ENCODE measurements around the gene XKR8.

DNA sequence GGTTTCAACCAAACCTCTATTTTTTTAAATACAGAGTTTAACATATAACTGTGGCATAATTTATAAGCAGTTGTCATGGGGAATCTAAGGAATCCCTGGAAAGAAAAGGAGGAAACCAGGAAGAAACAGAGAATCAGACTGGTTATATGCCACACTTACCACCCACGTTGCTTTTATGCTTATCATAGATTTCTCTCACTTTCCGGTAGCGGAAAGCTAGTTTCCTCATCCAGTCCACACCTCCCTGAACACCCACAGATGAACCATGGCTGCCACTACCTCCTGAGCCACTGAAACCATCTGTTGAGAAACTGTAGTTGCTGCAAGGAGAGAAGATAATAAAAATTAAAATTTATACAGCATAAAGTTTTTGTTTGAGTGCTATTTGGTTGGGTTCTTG, 33.5 kb downstream of the XKR8 start:
- TF ChIP-seq EP300 (conservative IDR thresholded peaks at IDR 0.05; ENCODE audit: poor library complexity, severe bottlenecking): no peak
- TF ChIP-seq CTCF (IDR thresholded peaks at IDR 0.05; ENCODE audit: poor library complexity, severe bottlenecking): no peak
- TF ChIP-seq SMC3 (conservative IDR thresholded peaks at IDR 0.05; ENCODE audit: poor library complexity): no peak
- TF ChIP-seq TAF1 (IDR thresholded peaks at IDR 0.05; ENCODE audit: low read depth): no peak
- no peak for TF ChIP-seq EZH2 (IDR thresholded peaks at IDR 0.05; ENCODE audit: borderline replicate concordance, insufficient read depth, low read length, poor library complexity, severe bottlenecking)
- TF ChIP-seq, protein P1, sequence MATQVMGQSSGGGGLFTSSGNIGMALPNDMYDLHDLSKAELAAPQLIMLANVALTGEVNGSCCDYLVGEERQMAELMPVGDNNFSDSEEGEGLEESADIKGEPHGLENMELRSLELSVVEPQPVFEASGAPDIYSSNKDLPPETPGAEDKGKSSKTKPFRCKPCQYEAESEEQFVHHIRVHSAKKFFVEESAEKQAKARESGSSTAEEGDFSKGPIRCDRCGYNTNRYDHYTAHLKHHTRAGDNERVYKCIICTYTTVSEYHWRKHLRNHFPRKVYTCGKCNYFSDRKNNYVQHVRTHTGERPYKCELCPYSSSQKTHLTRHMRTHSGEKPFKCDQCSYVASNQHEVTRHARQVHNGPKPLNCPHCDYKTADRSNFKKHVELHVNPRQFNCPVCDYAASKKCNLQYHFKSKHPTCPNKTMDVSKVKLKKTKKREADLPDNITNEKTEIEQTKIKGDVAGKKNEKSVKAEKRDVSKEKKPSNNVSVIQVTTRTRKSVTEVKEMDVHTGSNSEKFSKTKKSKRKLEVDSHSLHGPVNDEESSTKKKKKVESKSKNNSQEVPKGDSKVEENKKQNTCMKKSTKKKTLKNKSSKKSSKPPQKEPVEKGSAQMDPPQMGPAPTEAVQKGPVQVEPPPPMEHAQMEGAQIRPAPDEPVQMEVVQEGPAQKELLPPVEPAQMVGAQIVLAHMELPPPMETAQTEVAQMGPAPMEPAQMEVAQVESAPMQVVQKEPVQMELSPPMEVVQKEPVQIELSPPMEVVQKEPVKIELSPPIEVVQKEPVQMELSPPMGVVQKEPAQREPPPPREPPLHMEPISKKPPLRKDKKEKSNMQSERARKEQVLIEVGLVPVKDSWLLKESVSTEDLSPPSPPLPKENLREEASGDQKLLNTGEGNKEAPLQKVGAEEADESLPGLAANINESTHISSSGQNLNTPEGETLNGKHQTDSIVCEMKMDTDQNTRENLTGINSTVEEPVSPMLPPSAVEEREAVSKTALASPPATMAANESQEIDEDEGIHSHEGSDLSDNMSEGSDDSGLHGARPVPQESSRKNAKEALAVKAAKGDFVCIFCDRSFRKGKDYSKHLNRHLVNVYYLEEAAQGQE (IDR thresholded peaks at IDR 0.05; ENCODE audit: borderline replicate concordance): no peak
- no peak for TF ChIP-seq POLR2AphosphoS5 (IDR thresholded peaks at IDR 0.05)
- no peak for TF ChIP-seq MXI1 (conservative IDR thresholded peaks at IDR 0.05; ENCODE audit: poor library complexity, severe bottlenecking)
- TF ChIP-seq RAD21 (conservative IDR thresholded peaks at IDR 0.05): no peak
